Amniotic stem cell (primary cell): Measurements from ENCODE around the gene SAYSD1.
"Not testable (repeated sequence)": the region's sequence is repeated elsewhere in the genome, so short reads cannot be mapped to it uniquely, and the experiment has no call there.

Experiments used
- DNase-seq: peaks from one replicate; lab custom pipeline; 2025; lab: John Stamatoyannopoulos, UW

The SAYSD1 gene, protein sequence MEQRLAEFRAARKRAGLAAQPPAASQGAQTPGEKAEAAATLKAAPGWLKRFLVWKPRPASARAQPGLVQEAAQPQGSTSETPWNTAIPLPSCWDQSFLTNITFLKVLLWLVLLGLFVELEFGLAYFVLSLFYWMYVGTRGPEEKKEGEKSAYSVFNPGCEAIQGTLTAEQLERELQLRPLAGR

DNA sequence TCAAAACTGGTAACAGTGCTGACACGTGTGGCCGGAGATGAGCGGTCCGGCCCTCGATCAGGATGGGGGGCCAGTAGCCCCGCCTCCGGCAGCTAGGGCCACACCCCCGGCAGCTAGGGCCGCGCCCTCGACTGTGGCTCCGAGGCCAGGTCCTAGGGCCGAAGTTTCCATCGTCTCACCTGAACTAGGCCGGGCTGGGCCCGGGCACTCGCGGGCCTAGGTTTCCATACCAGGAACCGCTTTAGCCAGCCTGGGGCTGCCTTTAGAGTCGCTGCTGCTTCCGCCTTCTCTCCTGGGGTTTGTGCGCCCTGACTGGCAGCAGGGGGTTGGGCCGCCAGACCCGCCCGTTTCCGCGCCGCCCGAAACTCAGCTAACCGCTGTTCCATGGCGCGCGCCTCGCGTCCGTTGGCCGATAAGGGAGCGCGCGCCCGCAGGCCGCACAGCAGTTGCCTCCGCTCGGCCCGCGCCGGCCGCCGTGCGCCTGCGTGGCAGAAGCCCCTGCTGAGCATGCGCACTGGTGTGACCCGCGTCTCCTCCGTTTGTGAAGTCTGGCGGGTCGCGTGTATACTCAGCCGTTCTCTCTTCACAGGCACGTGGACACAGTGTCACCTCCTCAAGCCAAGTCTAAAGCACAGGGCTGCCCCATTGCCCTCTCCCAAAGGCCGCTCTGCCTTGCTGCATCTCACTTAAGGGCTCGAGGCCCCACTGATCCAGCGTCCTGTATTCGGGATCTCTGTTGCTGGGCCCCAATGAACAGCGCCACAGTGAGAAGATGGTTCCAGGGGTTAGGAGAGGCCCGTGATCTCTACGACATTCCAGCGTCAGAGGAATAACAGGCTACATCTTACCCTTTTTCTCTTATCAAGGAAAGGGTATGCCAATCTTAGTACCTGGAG is at the start of gene SAYSD1:
Gene SAYSD1, minus strand, starts transcription at position 483 of the 896 bp plus-strand sequence. Its CDS starts 97 bp downstream, at position 386.
- peak; percentile 74 for DNase-seq

DNA sequence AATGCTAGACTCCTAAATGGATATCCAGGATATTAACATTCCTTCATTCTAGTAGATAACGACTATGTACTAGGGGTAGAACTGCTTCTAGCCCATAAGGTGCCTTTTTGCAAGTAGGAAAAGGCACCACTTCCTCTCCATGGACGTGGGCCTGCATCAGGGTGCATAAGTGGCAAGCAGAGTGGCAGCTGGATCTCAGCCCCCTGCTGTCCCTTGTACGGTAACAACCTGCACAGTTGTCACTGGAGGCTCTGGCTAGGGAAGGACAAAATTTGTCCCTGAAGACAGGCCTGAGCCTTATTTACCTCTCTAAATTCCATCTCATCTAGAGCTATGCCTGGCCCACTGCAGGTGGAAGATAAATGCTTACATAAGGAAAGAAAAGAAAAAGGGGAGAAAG is 42.5 kb upstream of the SAYSD1 start:
- no peak for DNase-seq

DNA sequence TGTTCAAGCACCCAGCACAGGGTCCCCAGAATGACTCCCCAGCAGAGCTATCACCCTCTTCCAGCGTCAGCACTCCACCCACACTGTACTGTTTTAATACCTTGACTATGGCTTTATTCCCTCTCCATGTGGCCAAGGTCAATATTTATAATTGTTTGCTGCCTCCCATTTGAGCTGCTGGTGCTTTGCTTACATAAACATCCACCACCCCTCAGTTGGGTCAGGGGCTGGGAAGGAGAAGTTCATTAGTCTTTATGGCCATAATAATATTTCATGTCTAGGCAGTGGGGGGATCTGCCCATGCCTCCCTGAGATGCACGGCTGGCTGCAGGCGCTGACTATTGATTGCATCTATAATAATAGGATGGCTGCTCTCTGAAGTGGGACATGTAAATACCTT is 41.8 kb upstream of the SAYSD1 start:
- DNase-seq: no peak

- DNase-seq: no peak
These were observed 39.7 kb upstream of the SAYSD1 start for GRCh38 chr6:39154705-39155104.

GRCh38 chr6:39153766-39154397 is 38.9 kb upstream of the SAYSD1 start:
- no peak for DNase-seq

- DNase-seq: no peak
These were observed 37.3 kb upstream of the SAYSD1 start for GRCh38 chr6:39152262-39152661.

DNA sequence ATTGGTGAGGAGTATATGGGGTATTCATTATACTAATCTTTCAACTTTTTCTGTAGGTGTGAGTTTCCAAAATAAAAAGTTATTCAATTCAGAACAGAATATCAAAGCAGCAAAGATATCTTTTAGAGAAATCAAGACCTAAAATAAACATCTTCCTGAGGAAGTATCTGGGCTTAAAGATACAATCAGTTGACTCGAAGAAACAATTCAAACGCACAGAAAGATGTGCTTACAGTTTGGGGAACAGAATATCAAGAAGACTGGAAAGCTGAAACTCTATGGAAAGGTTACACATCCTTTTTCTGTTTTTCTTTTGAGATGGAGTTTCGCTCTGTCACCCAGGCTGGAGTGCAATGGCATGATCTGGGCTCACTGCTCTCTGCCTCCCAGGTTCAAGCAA is 36.2 kb upstream of the SAYSD1 start:
- no peak for DNase-seq

DNA sequence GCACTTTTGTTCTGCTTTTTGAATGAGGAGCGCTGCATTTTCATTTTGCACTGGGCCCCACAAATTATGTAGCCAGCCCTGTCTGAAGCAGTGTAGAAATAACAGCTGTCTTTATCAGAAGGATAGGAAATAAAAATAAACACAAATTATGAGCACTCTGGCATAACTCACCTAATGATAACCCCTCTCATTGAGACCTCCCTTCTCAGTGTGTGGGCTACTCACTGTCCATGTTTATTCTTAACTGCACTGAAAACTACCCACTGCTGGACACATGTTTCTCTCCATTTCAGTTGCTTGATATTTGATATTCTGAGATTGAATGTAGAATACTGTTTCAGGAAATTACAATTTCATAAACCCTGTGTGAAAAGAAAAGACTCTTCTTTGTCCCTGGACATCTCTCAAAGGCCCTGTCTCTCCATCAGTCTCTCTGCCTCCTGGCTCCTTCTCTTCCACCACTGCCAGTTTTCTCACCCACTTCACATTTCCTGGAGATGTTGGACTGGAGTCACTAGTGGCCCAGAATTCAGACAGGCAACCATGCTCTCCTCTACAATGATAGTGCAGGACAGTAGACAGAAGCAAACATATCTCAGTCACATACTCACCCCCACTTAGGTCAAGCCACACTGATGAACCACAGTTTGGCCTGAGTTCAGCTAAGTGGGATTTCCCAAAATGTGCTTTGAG is 29.6 kb upstream of the SAYSD1 start:
- DNase-seq: no peak

DNA sequence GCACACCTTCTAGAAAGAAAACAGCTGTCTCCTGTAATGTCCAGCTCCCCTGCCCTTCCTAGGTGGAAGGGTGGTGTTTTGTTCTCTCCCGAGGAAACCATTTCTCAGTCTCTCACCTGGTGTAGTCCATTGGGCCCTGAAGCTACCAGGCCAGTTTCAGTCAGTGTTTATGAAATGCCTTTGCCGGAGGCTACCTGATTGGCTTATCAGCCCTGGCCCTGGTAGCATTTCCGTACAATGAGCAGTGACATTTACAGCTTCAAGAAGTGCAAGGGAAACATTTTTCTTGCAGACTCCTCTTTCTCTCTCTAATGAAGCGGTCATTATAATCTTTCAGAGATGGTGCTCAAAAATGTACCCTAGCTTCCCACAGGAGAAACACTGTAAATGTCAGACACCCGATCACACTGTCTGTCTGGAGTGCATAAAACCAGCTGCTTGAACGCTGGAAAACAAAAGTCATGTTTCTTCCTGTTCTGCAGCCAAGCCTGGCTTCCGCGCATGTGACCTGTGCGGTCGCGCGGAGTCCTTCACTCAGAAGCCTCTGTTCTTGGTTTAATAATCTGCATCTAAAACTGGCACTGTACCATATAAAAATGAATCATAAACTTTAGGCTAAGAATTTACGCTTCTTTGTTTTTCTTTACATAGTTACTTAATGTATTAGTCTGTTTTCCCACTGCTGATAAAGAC is 28.4 kb upstream of the SAYSD1 start:
- no peak for DNase-seq

- no peak for DNase-seq
These were observed 25.7 kb upstream of the SAYSD1 start for GRCh38 chr6:39140556-39141167.

GRCh38 chr6:39137245-39137644 is 22.3 kb upstream of the SAYSD1 start:
- DNase-seq: no peak

- not testable (repeated sequence) for DNase-seq
These were observed 21.2 kb upstream of the SAYSD1 start for GRCh38 chr6:39136207-39136606.

GRCh38 chr6:39134761-39135160 is 19.8 kb upstream of the SAYSD1 start:
- not testable (repeated sequence) for DNase-seq

DNA sequence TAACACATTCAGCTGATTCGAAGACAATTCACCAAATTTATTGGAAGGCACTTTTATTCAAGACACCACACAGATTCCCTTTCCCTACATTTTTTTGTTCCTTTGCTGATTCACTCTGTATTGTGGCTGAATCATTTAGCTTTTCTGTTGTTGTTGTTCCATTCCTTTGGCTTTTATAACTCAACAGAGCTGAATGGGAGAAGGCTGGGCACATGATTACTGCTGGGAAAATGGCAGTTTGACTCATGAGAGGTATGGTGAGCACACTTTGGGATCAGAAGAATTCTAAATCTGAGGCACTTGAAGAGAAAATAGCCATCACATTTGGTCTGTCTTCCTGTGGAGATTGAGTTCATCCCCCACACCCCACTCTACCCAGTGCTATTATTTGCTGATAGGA is 15.7 kb upstream of the SAYSD1 start:
- no peak for DNase-seq

GRCh38 chr6:39128832-39129231 is 13.8 kb upstream of the SAYSD1 start:
- no peak for DNase-seq

- no peak for DNase-seq
These were observed 13.1 kb upstream of the SAYSD1 start for GRCh38 chr6:39128106-39128505.

- no peak for DNase-seq
These were observed 9.1 kb upstream of the SAYSD1 start for GRCh38 chr6:39124114-39124513.

DNA sequence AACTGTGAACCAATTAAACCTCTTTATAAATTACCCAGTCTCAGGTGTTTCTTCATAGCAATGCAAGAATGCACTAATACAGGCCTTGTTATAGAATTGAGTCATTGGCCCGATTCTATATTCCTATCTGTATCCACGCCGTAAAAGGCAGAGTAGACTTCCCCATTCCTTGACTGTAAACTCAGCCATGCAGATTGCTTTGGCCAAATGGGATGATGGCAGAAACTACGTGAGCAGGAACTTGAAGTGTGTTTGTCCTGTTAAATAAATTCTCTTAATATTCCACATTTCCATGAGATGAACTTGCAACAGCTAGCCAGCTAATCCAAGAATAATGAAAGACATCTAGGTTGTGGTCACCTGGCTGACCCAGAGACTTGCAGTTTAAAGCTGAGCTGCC is 3.9 kb upstream of the SAYSD1 start:
- no peak for DNase-seq

- DNase-seq: no peak
These were observed 640 bp downstream of the SAYSD1 start for GRCh38 chr6:39114388-39114703.

GRCh38 chr6:39113788-39114187 is 1.2 kb downstream of the SAYSD1 start:
- DNase-seq: no peak

GRCh38 chr6:39111280-39111679 is 3.7 kb downstream of the SAYSD1 start:
- DNase-seq: no peak
